ENCODE measurements around the gene ARIH2.
"Not testable (repeated sequence)": the region's sequence is repeated elsewhere in the genome, so short reads cannot be mapped to it uniquely, and the experiment has no call there.

Gene ARIH2

DNA sequence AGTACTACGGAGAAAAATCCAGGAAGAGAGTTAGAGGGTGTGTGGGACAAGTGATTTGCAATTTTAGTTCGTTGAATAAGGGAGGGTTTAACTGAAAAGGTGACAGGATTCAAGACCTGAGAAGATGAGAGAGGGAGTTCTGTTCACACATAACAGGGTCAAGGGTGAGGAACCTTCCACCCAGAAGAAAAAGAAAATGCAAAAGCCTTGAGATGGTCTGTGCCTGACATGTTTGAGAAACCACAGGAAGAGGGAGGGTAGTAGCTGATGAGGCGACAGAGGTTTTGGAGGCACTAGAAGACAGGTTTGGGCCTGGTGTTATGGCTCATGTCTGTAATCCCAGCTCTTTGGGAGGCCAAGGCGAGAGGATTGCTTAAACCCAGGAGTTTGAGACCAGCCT, 19.4 kb upstream of the ARIH2 start:
- Histone ChIP-seq H3K27me3 (ENCODE audit: insufficient read depth, low read depth) (no peaks in the 10 kb centered on the region), H4K20me1 (ENCODE audit: insufficient read depth) (no peaks in the 10 kb centered on the region), H3K4me3 (IDR thresholded peaks at IDR 0.05; ENCODE audit: insufficient read depth, low read depth, low read length) (no peak overlapping the region), H3K79me2 (ENCODE audit: insufficient read depth, low read depth) (peaks cover 9% of the 10 kb centered on the region), H3K27ac (peak overlapping the region; percentile 25), H3K4me2 (peak overlapping the region; percentile 50; the same call in 1 of the 2 replicates), H3K9ac (no peak overlapping the region), H3K4me1 (ENCODE audit: low read depth, poor library complexity, severe bottlenecking) (peaks cover 34% of the 10 kb centered on the region), H2AFZ (ENCODE audit: low read depth) (peak overlapping the region; percentile 63), H3K36me3 (ENCODE audit: insufficient read depth) (no peaks in the 10 kb centered on the region)
- TF ChIP-seq, protein P1, sequence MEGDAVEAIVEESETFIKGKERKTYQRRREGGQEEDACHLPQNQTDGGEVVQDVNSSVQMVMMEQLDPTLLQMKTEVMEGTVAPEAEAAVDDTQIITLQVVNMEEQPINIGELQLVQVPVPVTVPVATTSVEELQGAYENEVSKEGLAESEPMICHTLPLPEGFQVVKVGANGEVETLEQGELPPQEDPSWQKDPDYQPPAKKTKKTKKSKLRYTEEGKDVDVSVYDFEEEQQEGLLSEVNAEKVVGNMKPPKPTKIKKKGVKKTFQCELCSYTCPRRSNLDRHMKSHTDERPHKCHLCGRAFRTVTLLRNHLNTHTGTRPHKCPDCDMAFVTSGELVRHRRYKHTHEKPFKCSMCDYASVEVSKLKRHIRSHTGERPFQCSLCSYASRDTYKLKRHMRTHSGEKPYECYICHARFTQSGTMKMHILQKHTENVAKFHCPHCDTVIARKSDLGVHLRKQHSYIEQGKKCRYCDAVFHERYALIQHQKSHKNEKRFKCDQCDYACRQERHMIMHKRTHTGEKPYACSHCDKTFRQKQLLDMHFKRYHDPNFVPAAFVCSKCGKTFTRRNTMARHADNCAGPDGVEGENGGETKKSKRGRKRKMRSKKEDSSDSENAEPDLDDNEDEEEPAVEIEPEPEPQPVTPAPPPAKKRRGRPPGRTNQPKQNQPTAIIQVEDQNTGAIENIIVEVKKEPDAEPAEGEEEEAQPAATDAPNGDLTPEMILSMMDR (conservative IDR thresholded peaks at IDR 0.05; ENCODE audit: low read depth, low read length) = no peak

DNA sequence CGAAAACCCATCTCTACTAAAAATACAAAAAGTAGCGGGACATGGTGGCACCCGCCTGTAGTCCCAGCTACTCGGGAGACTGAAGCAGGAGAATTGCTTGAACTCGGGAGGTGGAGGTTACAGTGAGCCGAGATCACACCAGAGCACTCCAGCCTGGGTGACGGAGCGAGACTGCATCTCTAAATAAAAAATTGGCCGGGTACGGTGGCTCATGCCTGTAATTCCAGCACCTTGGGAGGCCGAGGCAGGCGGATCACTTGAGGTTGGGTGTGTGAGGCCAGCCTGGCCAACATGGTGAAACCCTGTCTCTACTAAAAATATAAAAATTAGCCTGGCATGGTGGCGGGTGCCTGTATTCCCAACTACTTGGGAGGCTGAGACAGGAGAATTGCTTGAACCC, 11.6 kb upstream of the ARIH2 start:
- H3K79me2 ChIP-seq (ENCODE audit: insufficient read depth, low read depth); H3K27ac ChIP-seq; H3K27me3 ChIP-seq (ENCODE audit: insufficient read depth, low read depth); H3K36me3 ChIP-seq (ENCODE audit: insufficient read depth); H2AFZ ChIP-seq (ENCODE audit: low read depth); H4K20me1 ChIP-seq (ENCODE audit: insufficient read depth); H3K4me1 ChIP-seq (ENCODE audit: low read depth, poor library complexity, severe bottlenecking); H3K4me3 ChIP-seq (IDR thresholded peaks at IDR 0.05; ENCODE audit: insufficient read depth, low read depth, low read length); H3K4me2 ChIP-seq; H3K9ac ChIP-seq: not testable (repeated sequence)

DNA sequence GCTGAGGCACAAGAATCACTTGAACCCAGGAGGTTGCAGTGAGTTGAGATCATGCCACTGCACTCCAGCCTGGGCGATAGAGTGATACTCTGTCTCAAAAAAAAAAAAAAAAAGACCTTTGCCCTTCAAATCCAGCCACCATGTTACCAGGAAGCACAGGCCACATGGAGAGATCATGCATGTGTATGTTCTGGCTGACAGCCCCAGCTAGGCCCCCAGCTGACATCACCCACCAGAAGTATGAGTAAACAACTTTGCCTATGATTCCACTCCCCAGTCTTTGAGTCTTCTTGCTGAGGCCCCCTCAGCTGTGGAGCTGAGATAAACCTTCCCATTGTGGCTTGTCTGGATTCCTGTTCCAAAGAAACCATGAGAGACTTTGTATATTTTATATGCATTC, 3.3 kb upstream of the ARIH2 start:
- H3K36me3 ChIP-seq (ENCODE audit: insufficient read depth) = no peaks in the 10 kb centered on the region
- no peak overlapping the region for H3K4me2 ChIP-seq
- H3K4me3 ChIP-seq (IDR thresholded peaks at IDR 0.05; ENCODE audit: insufficient read depth, low read depth, low read length) = no peak overlapping the region
- H3K9ac ChIP-seq = no peak overlapping the region
- no peak overlapping the region for H3K27ac ChIP-seq
- no peaks in the 10 kb centered on the region for H4K20me1 ChIP-seq (ENCODE audit: insufficient read depth)
- TF ChIP-seq, protein P1 (conservative IDR thresholded peaks at IDR 0.05; ENCODE audit: low read depth, low read length) = no peak
- H3K79me2 ChIP-seq (ENCODE audit: insufficient read depth, low read depth) = peaks cover 13% of the 10 kb centered on the region
- no peak overlapping the region for H2AFZ ChIP-seq (ENCODE audit: low read depth)
- peaks cover 4% of the 10 kb centered on the region for H3K4me1 ChIP-seq (ENCODE audit: low read depth, poor library complexity, severe bottlenecking)
- H3K27me3 ChIP-seq (ENCODE audit: insufficient read depth, low read depth) = no peaks in the 10 kb centered on the region

DNA sequence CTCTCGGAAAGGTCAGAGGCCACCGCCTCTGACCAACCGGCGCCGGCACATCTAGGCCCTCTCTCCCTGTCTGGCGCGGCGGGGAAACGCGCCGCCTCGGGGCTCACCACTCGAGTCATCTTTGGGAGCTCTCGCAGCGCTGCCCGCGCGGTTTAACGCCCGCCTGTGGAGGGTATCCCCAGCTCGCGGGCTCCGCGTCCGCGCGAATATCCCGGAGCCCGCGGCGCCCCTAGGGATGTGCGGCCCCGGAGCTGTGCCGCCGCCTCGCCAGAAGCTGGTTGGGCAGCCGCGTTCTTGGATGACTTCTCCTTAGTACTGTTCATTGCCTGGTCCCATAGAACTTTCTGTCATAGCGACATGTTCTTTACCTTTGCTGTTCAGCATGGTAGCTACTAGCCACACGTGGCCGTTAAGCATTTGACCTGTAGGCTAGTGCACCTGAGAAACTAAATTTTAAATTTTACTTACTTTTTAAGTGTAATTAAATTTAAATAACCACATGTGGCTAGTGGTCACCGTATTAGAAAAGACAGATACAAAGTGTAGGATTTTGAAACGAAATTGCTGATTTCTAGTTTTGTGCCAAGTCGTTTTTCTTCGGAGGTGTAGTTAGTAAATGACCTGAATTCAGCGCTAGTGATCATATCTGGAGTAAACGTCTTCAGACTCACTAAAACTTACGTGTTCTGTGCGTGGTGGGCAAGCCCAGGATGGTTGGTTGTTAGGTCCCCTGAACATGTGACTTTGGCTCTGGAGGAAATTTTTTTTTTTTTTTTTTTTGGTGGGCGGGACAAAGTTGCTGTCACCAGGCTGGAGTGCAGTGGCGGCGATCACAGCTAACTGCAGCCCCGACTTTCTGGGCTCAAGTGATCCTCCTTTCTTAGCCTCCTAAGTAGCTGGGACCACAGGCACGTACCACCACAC, 835 bp downstream of the ARIH2 start:
- H4K20me1 ChIP-seq (ENCODE audit: insufficient read depth) = no peaks in the 10 kb centered on the region
- H2AFZ ChIP-seq (ENCODE audit: low read depth) = peak overlapping the region; percentile 54; the same call in 1 of the 2 replicates
- H3K4me1 ChIP-seq (ENCODE audit: low read depth, poor library complexity, severe bottlenecking) = peaks cover 9% of the 10 kb centered on the region
- TF ChIP-seq, protein P1 (conservative IDR thresholded peaks at IDR 0.05; ENCODE audit: low read depth, low read length) = no peak
- H3K4me3 ChIP-seq (IDR thresholded peaks at IDR 0.05; ENCODE audit: insufficient read depth, low read depth, low read length) = no peak overlapping the region
- H3K27ac ChIP-seq = peak overlapping the region; percentile 94
- H3K9ac ChIP-seq = peak overlapping the region; percentile 89
- peaks cover 50% of the 10 kb centered on the region for H3K79me2 ChIP-seq (ENCODE audit: insufficient read depth, low read depth)
- no peaks in the 10 kb centered on the region for H3K36me3 ChIP-seq (ENCODE audit: insufficient read depth)
- H3K27me3 ChIP-seq (ENCODE audit: insufficient read depth, low read depth) = no peaks in the 10 kb centered on the region
- peak overlapping the region; percentile 86 for H3K4me2 ChIP-seq
